MCF 10A (cell line): Measurements from ENCODE around the gene MAEA. TPM values are rescaled to one million over a fixed set of nuclear protein-coding genes. Genes with fewer than 3 reads are reported as not detected.
"Not testable (repeated sequence)": the region's sequence is repeated elsewhere in the genome, so short reads cannot be mapped to it uniquely, and the experiment has no call there.

Source experiments
- BruUV-seq: library from RNA; stranded (reverse); fragments of 400-500 nt; replicated peaks from 2 replicates; lab custom pipeline; 2021; lab: Mats Ljungman, UMichigan
- CTCF ChIA-PET: fragments of 300-600 bp; sonication (Branson Sonifier 250); formaldehyde crosslinking; extraction: SDS; loops from one replicate; lab custom pipeline; 2021; ENCODE audit warnings: antibody characterized with exemption, inconsistent platforms; lab: Yijun Ruan, JAX
- POLR2A ChIA-PET: fragments of 300-600, 350-650 bp; sonication (Branson Sonifier 250); formaldehyde crosslinking; extraction: SDS; loops from one replicate; lab custom pipeline; 2020; ENCODE audit warnings: antibody characterized with exemption, inconsistent platforms; lab: Yijun Ruan, JAX
- DNase-seq: peaks from one replicate; pipeline ENCODE4 v3.0.0-alpha.2; 2018; ENCODE audit not compliant: unreplicated experiment
- H3K27ac Mint-ChIP-seq: one replicate; pipeline ENCODE4 v1.8.0; 2022; ENCODE audit warnings: mild to moderate bottlenecking, low read depth, mixed read lengths; ENCODE audit not compliant: unreplicated experiment
- H3K27me3 Mint-ChIP-seq: one replicate; pipeline ENCODE4 v1.8.0; 2022; ENCODE audit warnings: mixed read lengths; ENCODE audit not compliant: insufficient read depth, unreplicated experiment
- H3K36me3 Mint-ChIP-seq: one replicate; pipeline ENCODE4 v1.8.0; 2022; ENCODE audit warnings: mild to moderate bottlenecking, moderate library complexity, mixed read lengths; ENCODE audit not compliant: insufficient read depth, unreplicated experiment
- H3K4me1 Mint-ChIP-seq: one replicate; pipeline ENCODE4 v1.8.0; 2022; ENCODE audit warnings: mixed read lengths; ENCODE audit not compliant: insufficient read depth, unreplicated experiment
- H3K4me3 Mint-ChIP-seq: one replicate; pipeline ENCODE4 v1.8.0; 2022; ENCODE audit warnings: mild to moderate bottlenecking, moderate library complexity, mixed read lengths; ENCODE audit not compliant: unreplicated experiment
- H3K9me3 Mint-ChIP-seq: one replicate; pipeline ENCODE4 v1.8.0; 2022; ENCODE audit warnings: mixed read lengths; ENCODE audit not compliant: unreplicated experiment
- CTCF ChIP-seq: fragments of 200-600 bp; IDR thresholded peaks from one replicate; pipeline ENCODE4 v1.8.0; 2022; ENCODE audit warnings: antibody characterized with exemption, mild to moderate bottlenecking; ENCODE audit not compliant: unreplicated experiment
- intact Hi-C: fragments of 100-400 bp; cut with micrococcal nuclease; formaldehyde crosslinking; loops from 2 replicates; pipeline ENCODE4 v1.14.1; 2022
- total RNA-seq: library from RNA; stranded (reverse); gene quantifications from 2 replicates; pipeline ENCODE4 v1.2.3, GENCODE V29; 2022

MAEA gene
- total RNA-seq, 1 experiment from 2014 or later: 89.6 TPM

- H3K4me1 Mint-ChIP-seq: no peaks in the 10 kb centered on the region
- no peak overlapping the region for H3K27ac Mint-ChIP-seq
- BruUV-seq: no TSS peak
- no peaks in the 10 kb centered on the region for H3K27me3 Mint-ChIP-seq
- ChIA-PET CTCF (interaction anchor here (0.5 to 0.8 kb wide), 3 partner anchors 8 to 572 kb away, joined by 3 read pairs; no protein-coding TSS in a partner anchor), POLR2A (interaction anchor here (1.1 to 1.2 kb wide), 3 partner anchors 22 to 33 kb away, joined by 3 to 4 read pairs (median 4); no protein-coding TSS in a partner anchor)
- peaks cover 54% of the 10 kb centered on the region for H3K36me3 Mint-ChIP-seq
- DNase-seq: no peak
- H3K4me3 Mint-ChIP-seq: no peak overlapping the region
- no peaks in the 10 kb centered on the region for H3K9me3 Mint-ChIP-seq
- intact Hi-C loops: no loop called here
- TF ChIP-seq CTCF: no peak
Observed at GRCh38 chr4:1323280-1323634, 33.6 kb downstream of the MAEA start.

- Mint-ChIP-seq H3K4me3 (no peak overlapping the region), H3K36me3 (peaks cover 54% of the 10 kb centered on the region), H3K4me1 (no peaks in the 10 kb centered on the region), H3K9me3 (no peaks in the 10 kb centered on the region), H3K27ac (no peak overlapping the region), H3K27me3 (no peaks in the 10 kb centered on the region)
- peak; percentile 84 for DNase-seq
- ChIA-PET CTCF (interaction anchor here (0.5 to 0.8 kb wide), 3 partner anchors 9 to 572 kb away, joined by 3 read pairs; no protein-coding TSS in a partner anchor), POLR2A (interaction anchor here (1.1 to 1.2 kb wide), 3 partner anchors 23 to 33 kb away, joined by 3 to 4 read pairs (median 4); no protein-coding TSS in a partner anchor)
- BruUV-seq: no TSS peak
- no peak for TF ChIP-seq CTCF
- intact Hi-C loops: no loop called here
Observed at GRCh38 chr4:1323635-1324442, 34.1 kb downstream of the MAEA start.

GRCh38 chr4:1324443-1325175 is 34.9 kb downstream of the MAEA start:
- H3K4me3 Mint-ChIP-seq, H3K27ac Mint-ChIP-seq, H3K27me3 Mint-ChIP-seq, intact Hi-C loops, CTCF ChIA-PET, POLR2A ChIA-PET, H3K4me1 Mint-ChIP-seq, H3K9me3 Mint-ChIP-seq, DNase-seq, BruUV-seq: not testable (repeated sequence)
- H3K36me3 Mint-ChIP-seq: peaks cover 47% of the 10 kb centered on the region

GRCh38 chr4:1325176-1325480 is 35.4 kb downstream of the MAEA start:
- BruUV-seq: no TSS peak
- Mint-ChIP-seq H3K4me3 (no peak overlapping the region), H3K36me3 (peaks cover 49% of the 10 kb centered on the region), H3K27ac (no peak overlapping the region), H3K4me1 (peaks cover 12% of the 10 kb centered on the region), H3K9me3 (no peaks in the 10 kb centered on the region), H3K27me3 (no peaks in the 10 kb centered on the region)
- intact Hi-C loops: no loop called here
- DNase-seq: no peak
- CTCF ChIA-PET: no interaction called here
- TF ChIP-seq CTCF: no peak
- POLR2A ChIA-PET: no interaction called here
